ENCODE data around the gene PRSS33.

Gene PRSS33

GRCh38 chr16:2820836-2821486 lies 33.6 kb upstream of the PRSS33 start:
- DNase-seq (ENCODE audit: low spot score): no peak

- no peak for DNase-seq (ENCODE audit: low spot score)
Observed at GRCh38 chr16:2819939-2820835, 32.8 kb upstream of the PRSS33 start.

DNA sequence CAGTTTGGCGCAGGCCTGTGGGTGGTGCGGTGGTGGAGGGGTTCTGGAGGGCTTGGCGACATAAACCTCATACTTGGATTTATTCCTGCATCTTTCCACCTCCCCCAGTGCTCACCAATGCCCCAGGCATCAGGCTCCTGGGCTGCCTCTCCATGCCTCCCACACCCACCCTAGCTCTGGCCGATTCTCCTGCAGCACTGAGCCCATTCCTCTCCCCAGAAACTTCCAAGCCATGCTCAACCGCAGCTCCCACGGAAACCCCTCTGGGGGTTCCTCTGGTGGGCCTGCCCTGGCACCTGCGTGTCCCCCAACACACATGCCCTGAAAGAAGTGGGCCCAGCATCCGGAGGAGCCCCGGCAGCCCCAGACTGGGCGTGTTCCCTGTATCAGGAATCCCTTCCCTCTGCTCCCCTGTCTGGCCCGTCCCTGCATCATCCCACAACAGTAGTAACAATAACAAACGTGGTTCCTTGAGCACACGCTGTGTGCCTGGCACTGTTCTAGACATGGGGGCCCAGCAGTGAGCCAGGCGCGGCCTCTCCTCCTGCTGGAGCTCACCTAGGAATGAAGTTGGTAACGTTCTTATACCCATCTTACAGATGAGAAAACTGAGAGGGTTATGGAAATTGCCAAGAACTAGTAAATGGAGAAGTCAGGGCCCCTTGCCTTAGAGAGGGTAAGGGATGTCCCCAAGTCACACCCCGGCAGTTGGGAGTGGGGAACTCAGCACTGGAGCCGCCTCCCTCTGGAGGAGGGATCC lies 32.0 kb upstream of the PRSS33 start:
- no peak for DNase-seq (ENCODE audit: low spot score)

GRCh38 chr16:2818272-2818876 lies 31.0 kb upstream of the PRSS33 start:
- DNase-seq (ENCODE audit: low spot score): no peak

GRCh38 chr16:2817340-2818271 lies 30.2 kb upstream of the PRSS33 start:
- DNase-seq (ENCODE audit: low spot score): no peak

DNA sequence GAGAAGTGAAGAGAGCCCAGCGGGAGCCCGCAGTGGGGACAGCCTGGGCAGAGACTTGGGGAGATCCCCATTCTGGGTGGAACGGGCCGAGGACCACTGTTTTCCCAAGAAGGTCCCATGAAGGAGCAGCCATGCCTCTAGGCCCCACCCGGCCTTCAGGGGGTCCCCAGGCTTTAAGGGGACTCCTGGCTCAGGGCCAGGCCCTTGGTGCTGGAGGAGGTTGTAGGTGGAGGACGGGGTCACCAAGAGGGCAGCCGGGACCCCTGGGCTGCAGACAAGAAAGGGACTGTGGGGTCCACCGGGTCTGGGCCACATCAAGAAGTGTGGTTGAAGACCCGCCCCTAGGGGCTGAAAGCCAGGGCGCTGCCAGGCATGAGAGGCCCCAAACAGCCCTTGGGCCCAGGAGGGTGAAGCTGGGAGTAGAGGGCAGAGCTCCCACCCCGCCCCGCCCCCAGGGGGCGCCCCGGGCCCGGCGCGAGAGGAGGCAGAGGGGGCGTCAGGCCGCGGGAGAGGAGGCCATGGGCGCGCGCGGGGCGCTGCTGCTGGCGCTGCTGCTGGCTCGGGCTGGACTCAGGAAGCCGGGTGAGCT lies 29.5 kb upstream of the PRSS33 start, which contains the start of gene PRSS21:
Gene PRSS21 (plus strand): TSS at position 487 of the 589 bp plus-strand sequence. CDS start 32 bp downstream, at position 519.
- DNase-seq (ENCODE audit: low spot score): no peak

GRCh38 chr16:2815299-2815771 lies 28.0 kb upstream of the PRSS33 start:
- no peak for DNase-seq (ENCODE audit: low spot score)

GRCh38 chr16:2814551-2815298 lies 27.4 kb upstream of the PRSS33 start:
- no peak for DNase-seq (ENCODE audit: low spot score)

GRCh38 chr16:2813771-2814221 lies 26.4 kb upstream of the PRSS33 start:
- DNase-seq (ENCODE audit: low spot score): no peak

- DNase-seq (ENCODE audit: low spot score): no peak
Observed at GRCh38 chr16:2811703-2812471, 24.5 kb upstream of the PRSS33 start.

GRCh38 chr16:2810651-2811050 lies 23.3 kb upstream of the PRSS33 start:
- DNase-seq (ENCODE audit: low spot score): no peak

GRCh38 chr16:2809149-2809760 lies 21.9 kb upstream of the PRSS33 start:
- DNase-seq (ENCODE audit: low spot score): no peak

DNA sequence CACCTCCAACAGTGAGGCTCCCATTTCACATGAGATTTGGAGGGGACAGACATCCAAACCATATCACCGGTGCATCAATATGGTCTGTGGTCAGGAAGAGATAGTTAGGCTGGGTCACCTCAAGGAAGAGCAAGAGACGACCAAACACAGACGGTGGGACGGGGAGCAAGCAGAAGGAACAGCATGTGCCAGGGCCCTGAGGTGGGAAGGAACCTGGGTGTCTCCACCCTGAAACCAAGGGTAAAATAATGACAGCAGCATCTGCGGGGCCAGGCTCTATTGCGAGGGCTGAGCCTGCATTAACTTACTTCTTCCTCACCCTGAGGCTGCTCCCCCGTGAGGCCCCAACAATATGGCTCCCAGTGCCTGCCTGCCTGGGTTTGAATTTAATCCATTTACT lies 20.8 kb upstream of the PRSS33 start:
- no peak for DNase-seq (ENCODE audit: low spot score)

- DNase-seq (ENCODE audit: low spot score): no peak
Observed at GRCh38 chr16:2806286-2806685, 18.9 kb upstream of the PRSS33 start.

DNA sequence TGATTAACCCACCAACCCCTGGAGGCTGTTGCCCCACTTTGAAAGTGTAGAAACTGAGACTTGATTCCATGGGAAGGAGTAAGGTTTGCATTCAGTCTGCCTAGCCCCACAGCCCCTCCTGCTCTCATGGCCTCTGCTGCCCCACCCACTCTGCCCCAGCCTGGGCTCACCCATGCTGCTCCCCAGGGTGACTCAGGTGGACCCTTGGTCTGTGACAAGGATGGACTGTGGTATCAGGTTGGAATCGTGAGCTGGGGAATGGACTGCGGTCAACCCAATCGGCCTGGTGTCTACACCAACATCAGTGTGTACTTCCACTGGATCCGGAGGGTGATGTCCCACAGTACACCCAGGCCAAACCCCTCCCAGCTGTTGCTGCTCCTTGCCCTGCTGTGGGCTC lies 17.4 kb upstream of the PRSS33 start:
- DNase-seq (ENCODE audit: low spot score): no peak

DNA sequence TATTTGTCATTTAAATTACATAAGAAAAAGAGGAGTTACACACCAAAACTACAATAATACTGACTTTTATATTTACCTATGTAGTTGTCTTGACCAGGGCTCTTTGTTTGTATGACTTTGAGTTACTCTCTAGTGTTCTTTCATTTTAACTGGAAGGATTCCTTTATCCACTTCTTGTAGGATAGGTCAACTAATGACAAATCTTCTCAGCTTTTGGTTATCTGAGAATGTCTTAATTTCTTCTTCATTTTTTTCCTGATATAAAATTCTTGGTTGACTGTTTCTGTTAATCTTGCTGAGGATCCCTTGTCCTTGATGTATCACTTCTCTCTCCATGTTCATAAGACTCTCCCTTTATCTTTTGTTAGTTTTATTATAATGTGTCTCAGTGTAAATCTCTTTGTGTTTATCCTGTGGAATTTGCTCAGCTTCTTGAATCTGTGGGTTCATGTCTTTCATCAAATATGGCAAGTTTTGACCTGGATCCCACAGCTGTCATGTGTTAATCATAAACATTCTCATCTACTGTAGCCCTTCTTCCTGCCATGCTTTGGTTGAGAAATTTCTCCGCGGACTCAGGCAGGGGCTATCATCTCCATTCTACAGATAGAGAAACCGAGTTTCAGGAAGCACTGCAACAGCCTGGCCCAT lies 16.3 kb upstream of the PRSS33 start:
- DNase-seq (ENCODE audit: low spot score): no peak

GRCh38 chr16:2799859-2800226 lies 12.5 kb upstream of the PRSS33 start:
- DNase-seq (ENCODE audit: low spot score): no peak

All from SW480 (cell line).